ENCODE data around the gene TMEM106B.
A peak's percentile ranks its signal among the peaks of the same experiment; 100 is the strongest.
"Not testable (repeated sequence)": the region's sequence is repeated elsewhere in the genome, so short reads cannot be mapped to it uniquely, and the experiment has no call there.

Gene TMEM106B
- 59.0 to 59.1 reads per million in 2 experiments for total RNA-seq

DNA sequence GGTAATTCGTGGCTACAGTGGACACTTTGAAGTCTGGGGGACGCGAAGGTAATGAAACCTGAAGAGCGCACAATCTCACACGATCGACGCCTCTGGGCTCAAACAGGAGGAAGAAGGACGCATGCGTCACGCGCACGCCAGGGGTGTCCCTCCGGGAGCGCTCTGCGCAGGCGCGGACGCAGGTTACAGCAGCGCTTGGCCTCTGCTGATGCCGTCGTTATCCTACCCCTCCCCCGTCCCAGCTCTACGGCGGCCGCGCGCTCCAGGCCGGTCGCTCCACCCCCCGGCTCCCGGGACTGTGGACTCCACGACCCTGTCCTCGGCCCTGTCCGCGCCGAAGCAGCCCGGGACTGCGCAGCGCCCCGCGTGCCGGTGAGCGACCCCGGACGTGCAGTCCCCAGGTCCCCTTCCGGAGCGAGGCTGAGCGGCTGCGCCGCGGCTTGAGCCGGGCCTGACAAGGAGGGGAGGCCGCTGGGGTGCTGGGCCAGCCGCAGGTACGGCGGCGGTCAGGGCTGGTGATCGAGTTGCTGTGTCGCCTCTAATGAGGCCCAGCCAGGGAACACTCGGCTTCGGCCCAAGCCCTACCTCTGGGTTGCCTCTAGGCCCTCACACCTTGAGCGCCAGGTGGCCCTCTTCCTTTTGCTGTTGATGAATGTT, at the start of gene TMEM106B:
TMEM106B (plus strand) TSS at position 241 of the 657 bp plus-strand sequence. CDS start 3,517 bp downstream, outside the sequence.
- DNase-seq (ENCODE audit: low read depth): peak; percentile 96

DNA sequence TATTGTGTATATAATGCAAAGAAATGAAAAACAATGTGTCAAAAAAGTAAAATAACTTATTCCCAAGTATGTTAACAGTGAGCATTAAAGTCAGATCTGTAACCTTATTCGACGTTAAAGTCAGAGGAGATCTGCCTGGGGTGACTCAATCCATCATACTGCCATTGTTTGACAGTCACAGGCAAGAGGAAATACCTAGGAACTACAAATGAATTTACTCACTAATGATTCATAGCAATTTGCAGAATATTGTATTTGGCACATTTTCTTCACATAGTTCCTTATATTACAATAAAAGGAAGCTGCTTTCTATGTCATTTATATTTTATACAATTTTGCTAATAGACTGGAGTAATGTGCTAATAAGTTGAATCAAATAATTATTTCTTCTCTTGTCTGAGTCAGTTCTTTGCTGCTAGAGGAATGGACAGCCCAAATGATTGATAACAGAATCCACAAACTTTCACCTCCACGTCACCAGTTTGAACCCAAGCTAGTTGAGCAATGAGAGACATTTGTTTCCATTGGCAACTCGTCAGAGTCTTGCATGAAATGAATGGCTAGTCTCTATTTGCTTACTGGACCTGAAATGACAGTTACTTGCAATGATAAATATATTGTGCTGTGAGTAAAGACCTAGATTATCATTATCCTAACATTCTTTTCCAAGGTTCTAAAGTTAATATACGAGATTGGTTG, 48.5 kb upstream of the TMEM106B start:
- DNase-seq (ENCODE audit: low read depth): no peak

- not testable (repeated sequence) for DNase-seq (ENCODE audit: low read depth)
Measured at GRCh38 chr7:12168065-12168464, 43.0 kb upstream of the TMEM106B start.

- DNase-seq (ENCODE audit: low read depth): not testable (repeated sequence)
Measured at GRCh38 chr7:12169981-12170820, 40.9 kb upstream of the TMEM106B start.

DNA sequence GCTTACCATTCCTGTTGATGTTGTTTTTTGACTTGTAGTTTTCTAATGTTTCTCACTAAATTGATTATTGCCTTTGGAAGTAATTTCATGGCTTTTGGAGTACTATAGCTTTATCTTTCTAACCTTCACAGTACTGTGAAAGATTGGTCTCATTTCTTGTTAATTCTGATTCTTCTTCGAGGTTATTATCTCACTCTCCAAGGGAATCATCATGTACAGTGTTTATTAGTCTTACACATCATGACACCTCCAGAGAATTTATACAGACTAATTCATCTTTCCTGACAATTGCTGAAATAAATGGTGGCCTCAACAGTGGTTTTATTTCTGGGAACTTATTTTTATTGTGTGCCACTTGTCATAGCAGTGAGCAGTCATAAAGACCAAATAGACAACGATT, 37.4 kb upstream of the TMEM106B start:
- DNase-seq (ENCODE audit: low read depth): no peak

DNA sequence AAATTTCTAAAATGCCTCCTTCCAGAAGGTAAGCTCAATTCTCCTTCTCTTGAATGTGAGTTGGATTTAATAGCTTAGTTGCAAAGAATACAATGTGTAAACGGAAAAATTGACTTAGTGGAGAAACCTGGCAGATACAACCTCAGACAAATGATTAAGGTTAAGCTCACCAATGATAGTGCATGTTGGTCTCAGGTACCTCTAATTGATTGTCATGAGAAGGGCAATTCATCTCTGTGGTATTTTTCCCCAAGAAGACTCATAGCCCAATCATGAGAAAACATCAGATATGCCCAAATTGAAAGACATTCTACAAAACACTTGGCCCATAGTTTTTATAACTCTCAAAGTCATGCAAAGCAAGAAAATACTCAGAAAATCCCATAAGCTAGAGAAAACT, 36.2 kb upstream of the TMEM106B start:
- no peak for DNase-seq (ENCODE audit: low read depth)

- no peak for DNase-seq (ENCODE audit: low read depth)
Measured at GRCh38 chr7:12178317-12178716, 32.8 kb upstream of the TMEM106B start.

DNA sequence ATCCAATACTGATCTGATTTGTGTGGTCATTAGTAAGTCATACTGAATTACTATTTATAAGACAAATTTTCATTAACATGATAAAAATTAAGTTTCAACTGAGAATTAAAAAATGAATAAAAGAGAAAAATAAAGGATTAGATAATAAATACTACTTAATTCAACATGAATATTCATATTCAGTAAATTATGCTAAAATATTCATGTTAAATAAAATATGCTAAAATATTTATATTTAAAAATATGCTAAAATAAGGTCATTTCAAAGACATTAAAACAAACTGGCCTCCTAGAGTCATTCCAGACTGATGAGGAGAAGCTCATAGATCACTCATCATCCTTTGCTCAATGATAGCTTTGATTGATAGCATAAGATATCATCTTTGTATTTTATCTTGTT, 16.7 kb upstream of the TMEM106B start:
- no peak for DNase-seq (ENCODE audit: low read depth)

DNA sequence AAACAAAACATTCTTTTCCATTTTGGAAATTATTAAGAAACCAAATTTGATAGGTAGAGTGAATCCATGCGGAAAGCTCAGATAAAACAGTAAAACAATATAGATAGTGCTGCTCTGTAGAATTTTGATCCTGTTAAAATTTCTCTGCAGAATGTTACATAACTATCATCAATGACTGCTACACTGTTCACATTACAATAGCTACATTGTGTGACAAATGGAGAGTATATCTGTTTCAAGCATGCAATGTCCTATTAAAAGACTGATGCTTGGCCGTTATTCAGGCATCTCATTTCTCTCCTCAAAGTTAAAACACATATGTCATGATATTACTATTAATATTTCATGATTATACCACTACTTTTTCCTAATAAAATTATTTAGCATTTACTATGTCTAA, 14.7 kb upstream of the TMEM106B start:
- DNase-seq (ENCODE audit: low read depth): no peak

GRCh38 chr7:12199363-12199762, 11.7 kb upstream of the TMEM106B start:
- DNase-seq (ENCODE audit: low read depth): no peak

GRCh38 chr7:12207046-12207445, 4.0 kb upstream of the TMEM106B start:
- DNase-seq (ENCODE audit: low read depth): no peak

GRCh38 chr7:12209221-12209620, 1.9 kb upstream of the TMEM106B start:
- no peak for DNase-seq (ENCODE audit: low read depth)

DNA sequence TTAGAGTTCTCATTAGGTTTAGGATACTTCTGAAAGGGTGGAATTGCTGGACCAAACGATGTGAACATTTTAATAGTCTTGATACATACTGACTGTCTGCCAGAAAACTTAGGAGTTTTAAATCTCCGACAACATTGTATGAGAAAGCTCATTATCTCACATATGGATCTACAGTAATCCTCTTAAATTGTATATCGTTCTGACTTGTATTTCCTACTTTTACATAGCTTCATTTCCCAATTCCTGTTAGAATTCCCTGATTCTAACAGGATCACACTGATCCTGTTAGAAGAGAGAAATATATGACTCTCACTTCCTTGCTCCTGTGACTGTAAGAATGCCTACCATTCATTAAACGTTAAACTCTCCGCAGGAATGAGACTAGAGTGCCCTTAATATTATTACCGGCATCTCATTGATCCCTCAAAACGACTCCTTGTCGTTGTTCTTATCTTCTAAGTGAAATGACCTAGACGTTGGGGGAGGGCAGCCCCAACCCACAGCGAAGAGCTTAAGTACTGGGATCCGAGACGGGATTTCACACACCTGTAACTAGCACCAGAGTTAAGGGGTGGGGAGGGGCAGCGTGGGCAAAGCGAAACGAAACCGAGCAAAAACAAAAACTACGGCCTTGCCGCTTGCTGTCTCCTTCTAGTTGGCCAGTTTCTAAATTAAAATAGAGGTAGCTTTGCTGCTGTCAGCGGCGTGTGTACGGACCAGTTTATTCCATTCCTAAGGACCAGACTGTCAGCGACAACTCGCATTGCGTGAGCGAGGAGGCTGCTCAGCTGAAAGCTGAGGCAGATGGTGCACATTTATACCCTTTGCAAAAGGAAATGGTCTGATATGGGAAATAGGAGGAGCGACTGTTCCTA, 678 bp upstream of the TMEM106B start:
- DNase-seq (ENCODE audit: low read depth): no peak

DNA sequence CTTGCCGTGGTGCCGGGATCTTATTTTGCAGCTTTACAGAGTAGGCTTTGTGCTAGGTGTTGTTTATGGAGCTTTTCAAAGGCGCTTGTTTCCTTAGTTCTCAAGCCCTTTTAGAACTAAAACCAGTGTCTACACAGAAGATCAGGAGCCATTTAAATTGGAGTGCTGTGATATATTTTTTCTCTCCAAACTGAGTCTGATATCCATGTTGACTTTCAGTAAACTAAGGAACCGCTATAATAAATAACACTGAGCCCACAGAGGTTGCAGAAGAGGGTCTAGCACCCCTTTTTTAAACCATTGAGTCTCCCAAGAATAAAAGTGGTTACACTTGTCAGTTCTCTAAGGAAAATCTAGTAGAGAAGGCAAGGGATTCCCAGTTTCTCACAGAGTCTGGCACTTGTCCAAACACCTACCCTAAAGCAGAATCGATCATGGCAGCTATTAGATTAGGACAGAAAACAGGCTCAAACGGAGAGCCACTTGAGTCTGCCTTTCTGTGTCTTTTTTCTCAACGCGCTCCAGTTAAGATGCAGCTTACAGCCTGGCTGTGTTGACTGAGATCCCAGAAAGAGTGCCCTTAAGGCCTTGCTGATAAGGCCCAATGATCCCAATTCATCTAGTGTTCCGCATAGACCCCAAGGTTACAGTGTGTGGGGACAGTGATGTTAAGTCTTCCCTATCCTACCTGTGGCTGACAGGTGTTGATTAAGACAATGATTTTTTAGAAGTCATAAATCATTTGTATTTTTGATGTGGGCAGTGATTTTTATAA, 804 bp downstream of the TMEM106B start:
- no peak for DNase-seq (ENCODE audit: low read depth)

GRCh38 chr7:12217311-12217710, 6.2 kb downstream of the TMEM106B start:
- no peak for DNase-seq (ENCODE audit: low read depth)

- no peak for DNase-seq (ENCODE audit: low read depth)
Measured at GRCh38 chr7:12220389-12221046, 9.4 kb downstream of the TMEM106B start.

DNA sequence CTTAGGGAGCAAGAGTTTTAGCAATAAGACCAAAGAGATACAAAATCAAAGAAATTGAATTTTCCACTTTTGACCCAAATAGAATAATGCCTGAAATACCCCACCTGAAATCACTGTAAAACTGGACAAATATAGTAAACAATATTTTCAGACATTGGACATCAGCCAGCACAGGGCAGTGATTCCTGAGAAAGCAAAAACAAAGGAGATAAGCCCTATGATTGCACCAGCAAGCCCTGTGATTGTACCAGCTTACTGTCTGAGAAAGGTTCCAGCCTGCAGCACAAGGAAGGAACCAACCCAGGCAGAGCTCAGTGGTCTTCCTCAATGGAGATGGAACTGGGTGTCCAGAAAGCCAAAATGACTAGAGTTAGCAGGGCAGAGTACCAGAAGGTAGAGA, 10.3 kb downstream of the TMEM106B start:
- no peak for DNase-seq (ENCODE audit: low read depth)

DNA sequence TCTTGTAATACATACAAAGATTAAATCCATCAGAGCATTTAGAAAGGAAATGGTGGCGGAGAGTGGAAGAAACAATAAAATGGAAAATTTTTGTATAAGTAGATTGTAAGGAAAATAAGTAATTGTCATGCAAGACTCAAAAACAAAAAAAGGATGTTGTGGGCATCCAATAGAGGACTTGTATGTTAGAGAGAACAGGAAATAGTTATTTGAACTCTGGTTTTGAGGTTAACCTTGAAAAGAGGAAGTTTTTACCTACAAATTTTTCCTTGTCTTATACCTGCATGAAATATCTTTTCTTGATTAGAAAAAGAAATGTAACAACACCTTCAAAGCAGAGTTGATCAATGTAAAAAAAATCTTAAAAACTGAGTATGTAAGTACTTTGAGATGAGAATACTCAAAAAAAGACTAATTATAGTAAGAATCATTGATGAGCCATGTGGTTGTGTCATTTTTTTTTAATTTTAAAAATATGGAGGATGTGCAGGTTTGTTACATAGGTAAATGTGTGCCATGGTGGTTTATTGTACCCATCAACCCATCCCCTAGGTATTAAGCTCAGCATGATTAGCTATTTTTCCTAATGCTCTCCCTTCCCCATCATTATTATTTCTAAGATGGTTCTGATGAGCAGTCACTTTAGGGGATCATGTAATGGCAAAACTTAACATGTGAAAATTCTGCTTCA, 11.9 kb downstream of the TMEM106B start:
- no peak for DNase-seq (ENCODE audit: low read depth)

DNA sequence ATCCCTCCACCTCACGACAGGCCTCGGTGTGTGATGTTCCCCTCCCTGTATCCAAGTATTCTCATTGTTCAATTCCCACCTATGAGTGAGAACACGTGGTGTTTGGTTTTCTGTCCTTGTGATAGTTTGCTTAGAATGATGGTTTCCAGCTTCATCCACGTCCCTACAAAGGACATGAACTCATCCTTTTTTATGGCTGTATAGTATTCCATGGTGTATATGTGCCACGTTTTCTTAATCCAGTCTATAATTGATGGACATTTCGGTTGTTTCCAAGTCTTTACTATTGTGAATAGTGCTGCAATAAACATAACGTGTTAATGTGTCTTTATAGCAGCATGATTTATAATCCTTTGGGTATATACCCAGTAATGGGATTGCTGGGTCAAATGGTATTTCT, 13.9 kb downstream of the TMEM106B start:
- not testable (repeated sequence) for DNase-seq (ENCODE audit: low read depth)

GRCh38 chr7:12226756-12227155, 15.7 kb downstream of the TMEM106B start:
- no peak for DNase-seq (ENCODE audit: low read depth)

Measured in T follicular helper cell (primary cell).